HepG2 (cell line): ENCODE results near the gene DGCR2. TPM values are rescaled to one million over a fixed set of nuclear protein-coding genes. Genes with fewer than 3 reads are reported as not detected.

Experiments used
- ATAC-seq: fragments of 200-7000 bp; cut with Tn5 transposase; 3 replicates; pipeline ENCODE4 v1.9.1; 2020; ENCODE audit warnings: mild to moderate bottlenecking, moderate library complexity
- BruUV-seq: library from RNA; stranded (reverse); fragments of 400-500 nt; replicated peaks from 2 replicates; lab custom pipeline; 2021; lab: Mats Ljungman, UMichigan
- CTCF ChIA-PET: fragments of 300-600 bp; formaldehyde crosslinking; extraction: SDS; loops from one replicate; lab custom pipeline; 2021; ENCODE audit warnings: low total read pairs, inconsistent platforms, low intra/inter-chr PET ratio; lab: Yijun Ruan, JAX
- POLR2A ChIA-PET: fragments of 350-600 bp; sonication (Branson Sonifier 250); formaldehyde crosslinking; loops from one replicate; lab custom pipeline; 2020; ENCODE audit warnings: antibody characterized with exemption, inconsistent platforms; lab: Yijun Ruan, JAX
- DNase-seq: peaks from one replicate; pipeline ENCODE4 v3.0.0-alpha.2; 2015; ENCODE audit warnings: low spot score
- FAIRE-seq: peaks from 3 replicates; lab custom pipeline; 2011; peaks lifted over from hg19 to GRCh38; lab: Jason Lieb, UNC
- H2AFZ ChIP-seq: one replicate; pipeline ENCODE4 v1.6.1; 2011; ENCODE audit warnings: low read length, inconsistent platforms
- H3K27ac ChIP-seq: fragments of 300-600 bp; 3 replicates; pipeline ENCODE4 v1.8.0; 2011; ENCODE audit warnings: mixed run types, mild to moderate bottlenecking, mixed read lengths, low read length, inconsistent platforms; ENCODE audit not compliant: insufficient read depth; ENCODE audit errors: extremely low read length
- H3K27me3 ChIP-seq, 2 experiments: fragments of 200-600 bp in 1 of 2; 2 replicates in 1 of 2; 3 replicates in 1 of 2; pipeline versions ENCODE4 v1.6.0 to v1.8.0; 2011; ENCODE audit warnings: low read length in 2 of 2, mild to moderate bottlenecking in 2 of 2, moderate library complexity in 2 of 2, inconsistent platforms in 1 of 2; ENCODE audit not compliant: insufficient read depth in 2 of 2, control insufficient read depth in 1 of 2
- H3K36me3 ChIP-seq, 2 experiments: fragments of 200-600 bp in 1 of 2; replicated peaks in 1 of 2; 2 replicates in 1 of 2; 3 replicates in 1 of 2; pipeline versions ENCODE4 v1.5.1 to v1.8.0; 2011; ENCODE audit warnings: low read length in 2 of 2, inconsistent platforms in 1 of 2; ENCODE audit not compliant: insufficient read depth in 2 of 2, control insufficient read depth in 1 of 2
- H3K4me1 ChIP-seq: 2 replicates; pipeline ENCODE4 v1.5.1; 2012; ENCODE audit warnings: low read length, inconsistent platforms; ENCODE audit not compliant: insufficient read depth
- H3K4me2 ChIP-seq: 2 replicates; pipeline ENCODE4 v1.6.0; 2011; ENCODE audit warnings: low read depth, low read length, inconsistent platforms
- H3K4me3 ChIP-seq, 3 experiments: fragments of 200-600 bp in 1 of 3; sonication (generic), shearing (Covaris generic) in 1 of 3; replicated peaks in 1 of 3; 2 replicates each; pipeline ENCODE4 v1.5.1; 2011 to 2016; ENCODE audit warnings: low read length in 3 of 3, inconsistent platforms in 2 of 3, low read depth in 2 of 3, mild to moderate bottlenecking in 2 of 3, control low read depth in 1 of 3, mixed read lengths in 1 of 3; ENCODE audit not compliant: insufficient read depth in 1 of 3
- H3K79me2 ChIP-seq: one replicate; pipeline ENCODE4 v1.6.1; 2011; ENCODE audit warnings: low read length, inconsistent platforms; ENCODE audit not compliant: insufficient read depth
- H3K9ac ChIP-seq: 2 replicates; pipeline ENCODE4 v1.6.0; 2011; ENCODE audit warnings: mild to moderate bottlenecking, low read depth, low read length, inconsistent platforms; ENCODE audit not compliant: insufficient read depth
- H3K9me3 ChIP-seq: 2 replicates; pipeline ENCODE4 v1.5.1; 2012; ENCODE audit warnings: mild to moderate bottlenecking, low read length
- H4K20me1 ChIP-seq: 2 replicates; pipeline ENCODE4 v1.6.0; 2011; ENCODE audit warnings: inconsistent platforms, mild to moderate bottlenecking, low read length, moderate library complexity; ENCODE audit not compliant: insufficient read depth
- HOXA7 ChIP-seq: sonication (generic); formaldehyde crosslinking; IDR thresholded peaks from 2 replicates; pipeline ENCODE4 v1.8.1; 2022; ENCODE audit warnings: mild to moderate bottlenecking, missing genetic modification reagents, moderate library complexity
- MAX ChIP-seq: IDR thresholded peaks from 2 replicates; pipeline ENCODE4 v1.6.1; 2012; ENCODE audit warnings: inconsistent platforms
- NPAS2 ChIP-seq: sonication (generic); formaldehyde crosslinking; IDR thresholded peaks from 2 replicates; pipeline ENCODE4 v1.8.0; 2022; ENCODE audit warnings: mild to moderate bottlenecking, missing genetic modification reagents, borderline replicate concordance
- NR0B2 ChIP-seq: sonication (generic); formaldehyde crosslinking; IDR thresholded peaks from 2 replicates; pipeline ENCODE4 v1.4.0; 2020; ENCODE audit warnings: mild to moderate bottlenecking, missing genetic modification reagents
- ZBTB42 ChIP-seq: sonication (generic); formaldehyde crosslinking; IDR thresholded peaks from 2 replicates; pipeline ENCODE4 v1.5.0; 2020; ENCODE audit warnings: mild to moderate bottlenecking, missing genetic modification reagents
- ZFP90 ChIP-seq: sonication (generic); formaldehyde crosslinking; IDR thresholded peaks from 2 replicates; pipeline ENCODE4 v1.8.0; 2022; ENCODE audit warnings: missing genetic modification reagents, mild to moderate bottlenecking, inconsistent platforms, borderline replicate concordance
- ZMAT3 ChIP-seq: sonication (generic); formaldehyde crosslinking; conservative IDR thresholded peaks from 2 replicates; pipeline ENCODE4 v1.7.0; 2021; ENCODE audit warnings: missing genetic modification reagents
- ZNF605 ChIP-seq: sonication (generic); formaldehyde crosslinking; IDR thresholded peaks from 2 replicates; pipeline ENCODE4 v1.8.0; 2022; ENCODE audit warnings: mild to moderate bottlenecking, missing genetic modification reagents
- ZNF891 ChIP-seq: sonication (generic); formaldehyde crosslinking; IDR thresholded peaks from 2 replicates; pipeline ENCODE4 v1.5.0; 2020; ENCODE audit warnings: mild to moderate bottlenecking, missing genetic modification reagents
- WGBS: methylation state at CpG from one replicate; pipeline ENCODE4 v1.1.6; 2017; ENCODE audit warnings: low lambda C conversion rate; 5-methylcytosine and 5-hydroxymethylcytosine counted together
- in situ Hi-C: cut with HindIII; loops from 2 replicates; pipeline ENCODE4 v1.10.0; 2017; ENCODE audit warnings: low pct_unique_long_range_greater_than_20kb; ENCODE audit not compliant: extremely low pct_ligation_motif_present
- intact Hi-C: fragments of 100-400 bp; cut with micrococcal nuclease; formaldehyde crosslinking; loops from one replicate; pipeline ENCODE4 v1.10.0; 2022; ENCODE audit not compliant: unreplicated experiment
- polyA plus RNA-seq, 8 experiments: library from polyadenylated mRNA; depleted of rRNA in 3 of 8; stranded (reverse) in 7 of 8; unstranded in 1 of 8; fragments of >200 nt; fragmentation: Illumina TruSeq in 4 of 8; extraction: Trizol in 4 of 8; gene quantifications; 2 replicates each; pipeline versions ENCODE4 v1.2.1 to v1.2.3, GENCODE V29; 2011 to 2016; ENCODE audit warnings: low read depth in 4 of 8, missing spikeins in 1 of 8, mixed read lengths in 1 of 8; ENCODE audit not compliant: insufficient read depth in 1 of 8
- total RNA-seq, 5 experiments: library from RNA; depleted of rRNA; stranded (reverse); fragments of >200 nt; fragmentation: Illumina TruSeq; extraction: Trizol; gene quantifications; 2 replicates each; pipeline ENCODE4 v1.2.3, GENCODE V29; 2016; ENCODE audit warnings: low read depth in 1 of 5

DGCR2 gene
- total and polyA plus RNA-seq, 2 of the 13 experiments (the other 11 are each of a cell fraction or from before 2014, with no cell fraction given), result 23.1 to 35.3 TPM

DNA sequence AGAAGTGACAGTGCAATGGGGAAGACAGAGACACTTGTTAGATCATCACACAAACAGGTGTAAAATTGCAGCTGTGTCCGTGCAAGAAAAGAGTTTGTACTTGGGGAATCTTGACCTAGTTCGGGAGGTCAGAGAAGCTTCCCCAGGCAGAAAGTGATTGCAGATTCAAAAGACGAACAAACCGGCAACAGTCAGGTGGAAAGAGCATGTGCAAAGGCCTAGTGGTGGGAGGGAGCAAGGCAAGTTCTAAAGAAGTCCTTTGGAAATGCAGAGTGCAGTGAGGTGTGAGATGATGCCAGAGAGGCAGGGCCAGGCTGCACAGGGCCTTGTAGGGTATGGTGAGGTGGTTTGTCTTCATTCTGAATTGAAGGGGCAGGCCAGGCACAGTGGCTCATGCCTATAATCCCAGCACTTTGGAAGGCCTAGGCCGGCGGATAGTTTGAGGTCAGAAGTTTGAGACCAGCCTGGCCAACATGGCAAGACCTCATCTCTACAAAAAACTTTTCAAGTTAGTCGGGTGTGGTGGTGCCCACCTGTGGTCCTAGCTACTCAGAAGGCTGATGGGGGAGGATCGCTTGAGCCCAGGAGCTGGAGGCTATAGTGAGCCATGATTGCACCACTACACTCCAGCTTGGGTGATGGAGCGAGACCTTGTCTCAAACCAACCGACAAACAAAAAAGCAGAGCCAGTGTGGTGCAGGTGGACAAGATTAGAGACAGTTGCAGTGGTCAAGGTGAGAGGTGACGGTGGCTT is 24.2 kb upstream of the DGCR2 start:
- BruUV-seq, result no TSS peak
- Histone ChIP-seq H3K9ac (no peak overlapping the region), H3K4me3 (peak overlapping the region in 1 of 3 experiments; percentile 36; a peak in 1 of 6 replicates), H3K4me2 (peak overlapping the region; percentile 55; the same call in 1 of the 2 replicates), H3K36me3 (peaks cover 2 to 7% of the 10 kb centered on the region in 2 experiments; a peak in 3 of 5 replicates), H2AFZ (peak overlapping the region; percentile 17), H3K79me2 (peaks cover 13% of the 10 kb centered on the region), H3K27me3 (peaks cover 7 to 47% of the 10 kb centered on the region in 2 experiments; a peak in 4 of 5 replicates), H3K27ac (no peak overlapping the region), H4K20me1 (no peaks in the 10 kb centered on the region), H3K4me1 (peaks cover 17% of the 10 kb centered on the region), H3K9me3 (no peaks in the 10 kb centered on the region)
- ATAC-seq, result peak; percentile 54
- FAIRE-seq, result no peak
- DNase-seq, result peak; percentile 25
- 29% methylated on average over 11 of the region's 11 CpGs for WGBS
- intact Hi-C loops (no loop called here), in situ Hi-C loops (no loop called here)
- POLR2A ChIA-PET, result interaction anchor here (0.9 kb wide), 1 partner anchor 32 kb away, joined by 3 read pairs; the partner anchor contains the start of gene SLC25A1
- TF ChIP-seq MAX (peak; percentile 28; the same call in 1 of the 2 replicates), ZMAT3 (CRISPR knock-in tag) (no peak)
- CTCF ChIA-PET, result no interaction called here

DNA sequence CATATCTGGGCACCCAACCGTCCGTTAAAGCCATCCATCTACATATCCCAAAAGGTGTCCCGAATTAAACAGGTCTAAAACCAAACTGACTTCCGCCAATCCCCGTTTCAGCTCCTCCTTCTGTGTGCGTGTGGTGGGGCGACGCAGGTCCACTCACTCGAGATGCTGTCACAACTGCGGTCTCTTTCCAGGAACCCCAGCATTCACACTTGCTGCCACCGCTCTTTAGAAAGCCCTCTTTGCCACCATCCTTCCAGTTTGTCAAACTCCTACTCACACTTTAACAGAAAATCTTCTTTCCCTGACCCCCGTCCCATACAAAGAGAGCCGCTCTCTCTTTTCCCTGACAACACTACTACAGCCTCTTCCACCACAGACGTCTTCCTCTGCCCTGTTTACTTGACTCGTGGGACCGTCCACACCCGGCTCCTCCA is 21.8 kb upstream of the DGCR2 start:
- ChIA-PET POLR2A (interaction anchor here (1.0 to 2.5 kb wide), 7 partner anchors 17 to 336 kb away, joined by 3 to 22 read pairs (median 6); partner anchors contain the start of genes C22orf39, CDC45, DGCR2 and MRPL40), CTCF (interaction anchor here (1.5 kb wide), 1 partner anchor 486 kb away, joined by 6 read pairs; no protein-coding TSS in a partner anchor)
- intact Hi-C loops (loop anchor here (1.0 kb wide), 2 partner anchors 34 to 147 kb away; partner anchors contain the start of genes CLTCL1 and SLC25A1), in situ Hi-C loops (no loop called here)
- Histone ChIP-seq H3K27me3 (peaks cover 4 to 31% of the 10 kb centered on the region in 2 experiments; a peak in 3 of 5 replicates), H3K79me2 (peaks cover 13% of the 10 kb centered on the region), H3K9me3 (no peaks in the 10 kb centered on the region), H3K4me1 (peaks cover 17% of the 10 kb centered on the region), H3K4me3 (peak overlapping the region; percentile 83 to 95 (median 90)), H3K36me3 (peaks cover 10 to 31% of the 10 kb centered on the region in 2 experiments; a peak in 4 of 5 replicates), H3K4me2 (peak overlapping the region; percentile 91), H4K20me1 (no peaks in the 10 kb centered on the region), H2AFZ (no peak overlapping the region), H3K9ac (peak overlapping the region; percentile 89), H3K27ac (peak overlapping the region; percentile 31)
- TF ChIP-seq ZNF891 (no peak), ZNF605 (0 out of 2 replicates have a peak, but pooled peaks have one; percentile 4), ZFP90 (CRISPR knock-in tag) (peak; percentile 8; the same call in 1 of the 2 replicates), NPAS2 (CRISPR knock-in tag) (0 out of 2 replicates have a peak, but pooled peaks have one; percentile 9), NR0B2 (CRISPR knock-in tag) (0 out of 2 replicates have a peak, but pooled peaks have one; percentile 26), HOXA7 (CRISPR knock-in tag) (no peak), ZBTB42 (CRISPR knock-in tag) (no peak)
- WGBS, result under 1% methylated on average over 17 of the region's 17 CpGs
- FAIRE-seq (no peak), ATAC-seq (no peak), DNase-seq (no peak)
- TSS peak; percentile 73 for BruUV-seq
